HG03571 (cell line): ENCODE data around the gene ARHGEF17.
"Not testable (repeated sequence)": the region's sequence is repeated elsewhere in the genome, so short reads cannot be mapped to it uniquely, and the experiment has no call there.

Source experiments
- ATAC-seq: cut with Tn5 transposase; IDR thresholded peaks from one replicate; pipeline ENCODE4 v1.9.1; 2021; ENCODE audit not compliant: unreplicated experiment

Gene ARHGEF17

DNA sequence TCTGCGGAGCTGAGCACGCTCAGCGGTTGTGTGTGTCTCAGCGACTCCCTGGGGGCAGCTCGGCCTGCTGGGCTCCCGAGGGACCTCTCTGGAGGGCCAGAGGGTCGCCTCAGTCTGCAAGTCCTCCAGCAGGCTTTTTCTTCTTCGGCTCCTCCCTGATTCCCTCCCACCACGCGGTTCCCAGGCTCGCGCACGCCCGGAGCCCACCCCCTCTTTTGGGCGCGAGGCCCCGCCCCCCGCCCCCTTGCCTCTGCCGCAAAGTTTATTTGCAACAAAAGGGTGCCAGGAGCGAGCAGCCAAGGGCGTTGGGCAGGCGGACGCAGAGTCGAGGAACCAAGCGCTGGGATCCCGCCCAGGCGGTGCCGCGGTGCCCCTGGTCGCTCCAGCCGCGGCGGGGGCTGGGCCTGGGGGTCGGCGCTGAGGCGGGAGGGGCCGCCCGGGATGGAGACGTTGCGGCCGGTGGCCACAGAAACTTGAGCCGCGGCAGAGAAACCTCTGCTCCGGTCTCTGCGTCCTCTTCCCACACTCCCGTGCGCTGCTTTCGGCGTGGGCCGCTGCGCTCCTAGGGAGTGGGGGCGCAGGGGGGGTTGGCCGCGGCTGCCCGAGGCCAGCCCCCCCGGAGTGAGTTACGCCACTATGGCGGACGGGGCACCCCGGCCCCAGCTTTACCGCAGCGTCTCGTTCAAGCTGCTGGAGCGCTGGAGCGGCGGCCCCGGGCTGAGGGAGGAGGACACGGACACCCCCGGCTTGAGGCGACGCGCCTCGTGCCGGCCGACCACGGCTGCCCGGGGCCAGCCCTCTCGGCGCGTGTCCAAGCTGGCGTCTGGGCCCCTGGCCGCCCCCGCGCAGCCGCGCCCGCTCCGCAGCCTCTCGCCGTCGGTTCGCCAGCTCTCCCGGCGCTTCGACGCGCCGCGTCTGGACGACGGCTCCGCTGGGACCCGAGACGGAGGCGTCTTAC lies at the start of gene ARHGEF17:
ARHGEF17 (plus strand) TSS at position 274 of the 958 bp plus-strand sequence; CDS start at position 637, 363 bp downstream.
- ATAC-seq, result peak; percentile 14

DNA sequence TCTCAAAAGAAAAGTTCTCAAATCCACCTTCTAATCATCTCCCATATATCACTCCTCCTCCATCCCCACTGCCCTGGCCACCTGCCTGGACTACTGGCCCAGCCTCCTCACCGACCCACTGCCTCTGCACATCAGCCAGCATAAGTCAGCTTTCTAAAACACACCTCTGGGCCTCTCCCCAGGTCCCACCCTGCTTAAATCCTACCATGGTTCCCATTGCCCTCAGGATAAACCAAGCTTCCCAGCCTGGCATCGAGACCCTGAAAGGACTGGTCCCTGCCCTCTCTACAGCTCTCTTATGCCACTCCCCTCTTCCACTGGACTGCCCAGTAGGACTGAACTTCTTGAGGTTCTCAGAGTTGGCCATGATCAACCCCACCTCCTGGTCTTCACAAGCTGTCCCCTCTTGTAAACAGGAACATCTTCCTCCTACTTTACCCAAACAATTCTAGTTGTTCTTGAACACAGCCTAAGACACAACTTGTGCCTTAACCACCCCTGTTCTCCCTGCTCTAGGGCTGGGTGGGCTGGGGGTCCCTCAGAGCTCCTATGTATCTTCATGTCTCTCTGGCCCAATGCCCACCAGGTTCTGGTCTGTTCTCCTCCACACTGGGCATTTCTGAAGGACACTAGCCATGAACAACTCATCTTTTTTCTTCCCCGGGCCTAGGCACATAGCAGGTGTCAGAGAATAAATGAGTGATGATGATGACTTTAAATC lies 48.5 kb upstream of the ARHGEF17 start:
- ATAC-seq, result no peak

DNA sequence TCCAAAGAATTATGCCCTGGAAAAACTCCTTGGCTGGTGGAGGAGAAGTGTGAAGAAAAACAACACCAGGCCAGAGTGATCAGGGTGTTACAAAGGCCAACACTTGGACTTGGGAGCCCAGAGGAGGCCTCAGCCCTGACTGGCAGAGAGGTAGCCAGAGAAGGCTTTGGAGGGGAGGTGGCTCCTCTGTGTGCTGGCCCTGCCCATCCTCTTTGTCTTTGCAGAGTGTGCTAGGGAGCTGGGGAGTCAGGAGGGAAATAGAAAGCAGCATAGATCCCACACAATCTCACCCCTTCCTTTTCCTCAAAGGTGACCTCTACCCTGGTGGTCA lies 48.0 kb upstream of the ARHGEF17 start:
- no peak for ATAC-seq

DNA sequence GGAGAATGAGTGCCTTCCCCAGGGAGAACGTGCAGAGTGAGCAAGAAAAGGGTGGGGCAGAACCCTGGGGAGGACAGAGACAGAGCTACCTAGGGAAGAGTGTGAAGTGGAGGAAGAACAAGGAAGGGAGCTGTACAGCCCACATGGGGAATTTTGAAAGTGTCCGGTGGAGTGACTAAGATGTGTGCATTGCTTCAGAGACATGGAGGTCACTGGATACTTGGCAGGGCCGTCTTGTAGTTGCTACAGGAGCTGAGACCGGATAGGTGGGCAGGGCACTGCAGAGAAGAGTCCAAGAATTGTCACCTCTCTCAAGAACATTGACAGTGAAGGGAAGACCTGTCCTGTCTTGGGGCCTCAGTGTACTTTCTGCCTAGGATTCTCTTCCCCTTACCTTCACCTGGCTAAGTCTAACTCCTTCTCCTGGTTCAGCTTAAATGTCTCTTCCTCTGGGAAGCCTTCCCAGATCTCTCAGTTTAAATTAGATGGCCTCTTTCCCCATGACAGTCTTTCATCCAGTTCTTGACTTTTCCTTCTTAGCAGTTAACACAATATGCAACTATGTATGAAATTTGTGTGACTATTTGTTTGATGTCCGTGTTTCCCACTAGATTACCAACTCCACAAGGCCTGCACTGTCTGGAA lies 45.1 kb upstream of the ARHGEF17 start:
- ATAC-seq, result no peak

- ATAC-seq, result no peak
These were observed 44.4 kb upstream of the ARHGEF17 start for GRCh38 chr11:73263640-73264039.

DNA sequence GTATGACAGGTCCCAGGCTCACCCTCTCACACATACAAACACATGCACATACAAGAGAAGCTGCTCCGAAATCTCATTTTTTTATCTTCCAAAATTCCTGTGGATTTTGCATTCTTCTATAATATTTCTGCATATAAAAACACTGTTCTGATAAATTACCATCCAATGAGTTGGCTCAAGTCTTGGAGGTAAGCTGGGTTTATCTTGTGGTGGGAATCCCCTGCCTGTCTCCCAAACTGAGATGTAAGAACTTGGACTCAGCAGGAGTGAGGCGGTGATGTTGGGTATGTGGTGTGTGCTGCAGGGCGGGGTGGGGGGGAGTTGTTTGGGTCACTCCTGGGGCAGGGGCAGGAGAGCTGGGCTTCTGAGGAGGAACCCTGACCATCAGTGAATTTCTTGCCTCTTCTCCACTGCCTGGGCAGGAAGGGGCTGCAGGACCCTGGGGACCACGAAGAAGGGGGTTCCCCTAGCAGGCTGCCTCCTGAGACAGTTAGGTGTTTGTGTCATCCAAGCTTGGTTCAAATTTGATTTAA lies 42.7 kb upstream of the ARHGEF17 start:
- ATAC-seq, result no peak

GRCh38 chr11:73265853-73266645 lies 42.0 kb upstream of the ARHGEF17 start:
- ATAC-seq, result no peak

DNA sequence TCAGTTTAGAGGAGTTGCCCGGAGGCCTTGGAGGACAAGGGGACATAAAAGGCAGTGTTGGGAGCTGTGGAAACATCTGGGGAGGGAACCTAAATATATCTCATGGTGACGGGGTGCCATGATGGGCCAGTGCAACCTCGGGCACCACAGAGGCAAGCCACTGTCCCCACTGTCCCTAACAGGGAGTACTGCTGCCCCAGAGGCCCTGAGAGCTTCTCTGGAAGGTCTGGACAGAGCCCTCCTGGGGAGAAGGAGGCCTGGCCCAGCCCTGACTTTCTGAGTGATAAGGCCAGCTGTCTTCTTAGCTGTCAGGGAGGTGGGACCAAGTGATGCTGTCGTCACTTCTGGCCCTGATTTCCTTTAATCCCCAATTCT lies 41.4 kb upstream of the ARHGEF17 start:
- no peak for ATAC-seq

GRCh38 chr11:73267122-73267846 lies 40.8 kb upstream of the ARHGEF17 start:
- no peak for ATAC-seq

DNA sequence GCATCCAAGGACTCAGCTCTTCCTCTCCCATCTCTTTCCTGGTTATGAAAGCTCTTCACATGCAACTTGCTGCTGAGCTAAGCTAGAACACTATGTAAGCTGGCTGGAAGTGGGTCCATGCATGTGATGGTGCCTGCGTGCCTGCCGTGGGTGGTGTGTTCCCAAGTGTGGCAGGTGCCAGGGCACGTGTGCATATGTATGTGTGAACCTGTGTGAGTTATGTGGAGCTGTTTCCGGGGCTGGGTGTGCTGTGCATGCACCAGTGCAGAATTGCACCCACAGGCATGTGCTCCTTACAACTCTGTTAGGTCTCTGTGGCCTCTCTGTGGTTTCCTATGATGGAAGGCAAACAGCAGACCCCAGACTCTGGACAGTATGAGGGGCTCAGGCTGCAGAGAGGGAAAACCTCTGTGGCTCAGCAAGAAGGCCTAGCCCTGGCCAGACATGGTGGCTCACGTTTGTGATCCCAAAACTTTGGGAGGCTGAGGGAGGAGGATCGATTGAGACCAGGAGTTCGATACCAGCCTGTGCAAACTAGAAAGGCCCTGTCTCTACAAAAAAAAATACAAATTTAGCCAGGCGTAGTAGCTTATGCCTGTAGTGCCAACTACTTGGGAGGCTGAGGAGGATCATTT lies 40.1 kb upstream of the ARHGEF17 start:
- no peak for ATAC-seq

DNA sequence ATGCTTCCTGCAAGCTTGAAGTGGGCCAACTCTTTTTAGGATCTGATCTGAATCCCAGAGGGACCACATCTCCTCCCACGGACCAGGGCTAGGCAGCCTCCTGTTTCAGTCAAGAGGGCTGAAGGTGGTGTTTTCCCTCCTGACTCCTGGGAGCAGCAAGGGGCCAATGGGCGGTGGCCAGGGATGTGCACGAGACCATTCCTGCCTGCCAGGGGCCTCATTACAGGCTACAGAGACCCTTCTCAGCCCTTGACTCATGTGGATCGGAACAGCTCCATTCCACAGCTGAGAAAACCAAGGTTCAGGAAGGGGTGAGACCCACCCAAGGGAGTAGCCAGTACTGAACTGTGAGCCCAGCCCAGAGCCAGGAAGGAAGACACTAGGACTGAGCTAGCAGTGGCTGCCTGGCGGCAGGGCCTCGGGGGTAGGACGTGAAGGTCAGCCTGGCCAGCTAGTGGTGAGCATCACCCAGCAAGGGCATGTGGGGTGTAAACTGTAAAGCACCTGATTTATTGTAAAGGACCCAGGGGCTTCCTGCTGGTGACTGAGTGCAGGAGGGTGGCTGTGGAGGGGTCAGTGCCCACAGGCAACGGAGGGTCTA lies 39.3 kb upstream of the ARHGEF17 start:
- no peak for ATAC-seq

- ATAC-seq, result no peak
These were observed 38.5 kb upstream of the ARHGEF17 start for GRCh38 chr11:73269459-73270015.

DNA sequence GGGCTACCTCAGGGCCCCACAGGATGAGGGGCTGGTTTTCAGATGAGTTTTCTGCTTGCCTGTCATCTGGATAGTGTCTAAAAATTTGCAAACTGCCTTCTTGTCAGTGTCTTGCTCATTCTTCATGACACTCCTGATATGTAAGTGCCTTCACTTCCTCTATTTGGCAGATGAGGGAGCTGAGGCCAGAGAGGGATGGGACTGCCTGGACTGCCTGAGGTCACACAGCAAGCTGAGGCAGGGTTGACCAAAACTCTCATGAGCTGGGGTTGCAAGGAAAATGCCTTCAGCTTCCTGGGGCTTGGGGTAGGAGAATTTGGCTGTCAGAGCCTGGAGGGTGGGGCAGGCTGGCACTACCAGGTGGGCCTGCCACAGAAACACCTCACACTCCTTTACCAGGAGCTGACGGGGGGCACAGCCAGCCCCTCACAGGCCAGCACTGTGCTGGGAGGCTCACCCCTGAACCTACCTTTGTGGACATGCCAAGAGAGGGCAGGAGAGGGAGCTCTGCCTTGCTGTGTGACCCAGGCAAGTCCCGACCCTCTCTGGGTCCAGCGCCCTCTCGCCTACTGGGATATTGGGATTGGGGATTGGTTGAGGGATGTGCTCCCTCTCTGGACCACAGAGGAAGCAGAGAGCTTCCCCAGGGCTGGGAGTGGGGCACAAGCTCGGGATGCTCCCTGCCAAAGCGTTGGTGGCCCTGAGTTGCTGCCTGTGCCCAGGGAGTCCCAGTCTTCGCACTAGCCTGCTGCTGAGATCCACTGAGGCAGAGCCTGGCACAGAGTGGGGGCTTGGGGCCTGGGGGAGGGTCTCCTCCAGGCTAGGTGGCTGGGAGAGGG lies 37.8 kb upstream of the ARHGEF17 start:
- no peak for ATAC-seq

GRCh38 chr11:73270855-73271477 lies 37.1 kb upstream of the ARHGEF17 start:
- ATAC-seq, result no peak

DNA sequence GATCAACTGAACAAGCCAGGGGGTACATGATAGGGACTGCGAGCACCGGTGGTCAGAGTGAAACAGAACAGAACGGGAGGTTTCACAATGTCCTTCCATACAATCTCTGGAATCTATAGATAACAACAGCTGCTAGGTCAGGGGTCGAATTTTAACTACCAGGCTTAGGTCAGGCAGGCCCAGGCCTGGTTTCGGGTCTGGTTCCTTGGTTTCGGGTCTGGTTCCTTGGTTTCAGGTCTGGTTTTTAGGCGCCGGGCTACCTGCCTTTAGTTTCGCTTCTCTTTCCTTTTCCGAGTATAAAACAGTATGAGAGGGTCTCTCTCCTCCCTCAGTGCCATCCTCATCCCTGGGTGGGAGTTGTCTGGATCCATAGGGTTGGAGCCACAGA lies 36.6 kb upstream of the ARHGEF17 start:
- ATAC-seq, result not testable (repeated sequence)

DNA sequence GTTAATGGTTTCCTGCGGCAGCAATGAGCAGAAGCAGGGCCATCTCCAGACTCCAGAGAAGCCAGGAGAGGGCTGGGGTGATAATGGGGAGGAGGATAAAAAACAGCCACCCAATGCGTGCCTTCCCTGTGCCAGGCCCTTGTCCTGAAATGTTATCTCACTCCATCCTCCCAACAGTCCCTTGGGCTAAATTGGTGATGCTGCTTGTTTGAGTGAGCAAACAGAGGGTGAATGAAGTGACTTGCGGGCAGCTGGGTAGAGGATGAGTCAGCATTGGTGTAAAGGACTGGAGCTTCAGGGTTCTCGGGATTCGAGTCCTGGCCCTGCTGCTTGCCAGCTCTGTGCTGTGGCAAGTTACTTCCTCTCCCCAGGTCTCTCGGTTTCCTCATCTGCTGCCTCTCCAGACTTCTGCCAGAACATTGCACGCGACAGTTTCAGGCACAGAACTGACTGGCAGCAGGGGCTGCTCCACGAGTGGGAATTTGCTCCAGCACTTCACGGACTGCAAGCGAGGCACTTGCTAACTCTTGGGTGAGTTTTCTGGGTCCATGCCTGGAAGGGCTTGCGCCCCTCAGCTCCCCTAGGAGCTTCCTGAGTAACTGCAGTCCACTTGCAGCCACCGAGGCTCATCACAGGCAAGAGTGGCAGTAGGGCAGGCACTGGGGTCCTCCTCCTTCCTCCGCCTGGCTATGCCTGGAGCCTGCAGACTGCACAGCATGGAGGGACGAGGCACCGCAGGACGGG lies 36.0 kb upstream of the ARHGEF17 start, which contains the start of gene P2RY6:
P2RY6 (plus strand) TSS at position 403 of the 744 bp plus-strand sequence. CDS start 24,181 bp downstream, outside the sequence.
- ATAC-seq, result no peak

GRCh38 chr11:73272680-73273038 lies 35.4 kb upstream of the ARHGEF17 start:
- ATAC-seq, result no peak
